Measurements from ENCODE around the gene WASF2. TPM values are rescaled to one million over a fixed set of nuclear protein-coding genes. Genes with fewer than 3 reads are reported as not detected.

The WASF2 gene
- total RNA-seq, 1 experiment from 2014 or later: 65.9 TPM

DNA sequence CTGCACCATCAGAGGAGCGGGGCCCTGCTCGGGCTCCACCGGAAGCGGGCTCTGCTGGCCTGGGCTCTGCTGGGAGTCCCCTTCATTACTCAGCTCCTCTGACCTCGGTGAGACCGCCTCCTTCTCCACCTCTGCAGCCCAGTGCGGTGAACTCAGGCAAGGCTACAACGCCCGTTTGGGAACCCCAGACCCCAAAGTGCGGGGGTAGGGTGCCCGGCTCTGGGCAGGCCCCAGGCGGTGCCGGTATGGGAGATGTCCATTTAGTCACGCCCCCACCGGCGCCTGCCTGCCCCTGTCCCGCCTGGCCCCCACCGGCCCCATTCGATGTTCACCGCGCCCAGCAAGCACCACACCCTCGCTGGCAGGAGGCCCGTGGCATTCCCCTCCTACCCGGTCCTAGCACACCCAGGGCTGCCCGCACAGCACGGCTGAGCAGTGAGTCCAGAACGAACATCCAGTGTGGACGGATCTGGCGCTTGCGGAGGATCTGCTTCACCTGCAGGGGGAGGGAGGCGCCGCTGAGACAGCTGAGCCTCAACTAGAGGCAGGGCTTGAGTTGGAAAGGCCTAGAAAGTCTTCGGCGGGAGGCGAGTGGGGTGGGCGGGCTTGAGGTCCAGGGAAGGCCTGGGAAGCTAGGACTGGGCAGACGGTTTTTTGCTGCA, 133.2 kb downstream of the WASF2 start:
- peaks cover 13% of the 10 kb centered on the region for H3K23me2 ChIP-seq (ENCODE audit: insufficient read length, low read depth, low read length, poor library complexity, severe bottlenecking)
- H4K8ac ChIP-seq (replicated peaks; ENCODE audit: insufficient read length, low read depth, low read length): no peak overlapping the region
- no peak overlapping the region for H2BK20ac ChIP-seq (ENCODE audit: low read depth, low read length, poor library complexity, severe bottlenecking)
- H3K27me3 ChIP-seq (ENCODE audit: insufficient read depth, low read length): peaks cover 18% of the 10 kb centered on the region; the same call in 1 of the 2 replicates
- no peak overlapping the region for H4K91ac ChIP-seq (ENCODE audit: insufficient read length, low read depth, low read length)
- no peak overlapping the region for H2BK5ac ChIP-seq (ENCODE audit: insufficient read length, low read length)
- no peak overlapping the region for H2BK12ac ChIP-seq (ENCODE audit: insufficient read length, low read depth, low read length)
- no peak overlapping the region for H2AFZ ChIP-seq (ENCODE audit: low read length)
- Mint-ChIP-seq H3K36me3 (ENCODE audit: insufficient read depth in 1 of 3, low read depth in 3 of 3) (peaks cover 0 to 13% (median 3%) of the 10 kb centered on the region in 3 experiments; a peak in 4 of 7 replicates), H3K27ac (no peak overlapping the region), H3K4me1 (peaks cover 13 to 30% of the 10 kb centered on the region in 2 experiments), H3K4me3 (peak overlapping the region in 1 of 2 experiments; percentile 23; a peak in 2 of 5 replicates), H3K27me3 (ENCODE audit: low read depth) (peaks cover 54% of the 10 kb centered on the region), H3K9me3 (no peaks in the 10 kb centered on the region; a peak in 1 of 5 replicates)
- no peak overlapping the region for H3K23ac ChIP-seq (ENCODE audit: insufficient read length, low read depth, low read length)
- no peak overlapping the region for H3K18ac ChIP-seq (ENCODE audit: insufficient read length, low read depth, low read length)
- H2BK15ac ChIP-seq (ENCODE audit: low read depth, low read length): no peak overlapping the region
- H3K56ac ChIP-seq (ENCODE audit: insufficient read length, low read depth, low read length): no peak overlapping the region
- no peaks in the 10 kb centered on the region for H3K79me2 ChIP-seq (ENCODE audit: insufficient read depth, low read length)
- no peak overlapping the region for H2AK5ac ChIP-seq (ENCODE audit: insufficient read length, low read length)
- H3K4ac ChIP-seq (ENCODE audit: low read depth, low read length): no peak overlapping the region
- H3K4me2 ChIP-seq (ENCODE audit: insufficient read depth, insufficient read length, low read length): peak overlapping the region; percentile 23
- H2BK120ac ChIP-seq (ENCODE audit: low read depth, low read length, poor library complexity, severe bottlenecking): no peak overlapping the region
- H3K79me1 ChIP-seq (ENCODE audit: insufficient read depth, low read depth, low read length, poor library complexity, severe bottlenecking): no peaks in the 10 kb centered on the region
- H3K9ac ChIP-seq (ENCODE audit: extremely low read depth, insufficient read length, low read length): no peak overlapping the region
- WGBS (ENCODE audit: extremely low coverage, insufficient read length, low lambda C conversion rate): no CpG with 5 or more reads among the region's 37 CpGs
- H3K27ac ChIP-seq (ENCODE audit: insufficient read length, low read depth, low read length): no peak overlapping the region
- TF ChIP-seq, protein P1, sequence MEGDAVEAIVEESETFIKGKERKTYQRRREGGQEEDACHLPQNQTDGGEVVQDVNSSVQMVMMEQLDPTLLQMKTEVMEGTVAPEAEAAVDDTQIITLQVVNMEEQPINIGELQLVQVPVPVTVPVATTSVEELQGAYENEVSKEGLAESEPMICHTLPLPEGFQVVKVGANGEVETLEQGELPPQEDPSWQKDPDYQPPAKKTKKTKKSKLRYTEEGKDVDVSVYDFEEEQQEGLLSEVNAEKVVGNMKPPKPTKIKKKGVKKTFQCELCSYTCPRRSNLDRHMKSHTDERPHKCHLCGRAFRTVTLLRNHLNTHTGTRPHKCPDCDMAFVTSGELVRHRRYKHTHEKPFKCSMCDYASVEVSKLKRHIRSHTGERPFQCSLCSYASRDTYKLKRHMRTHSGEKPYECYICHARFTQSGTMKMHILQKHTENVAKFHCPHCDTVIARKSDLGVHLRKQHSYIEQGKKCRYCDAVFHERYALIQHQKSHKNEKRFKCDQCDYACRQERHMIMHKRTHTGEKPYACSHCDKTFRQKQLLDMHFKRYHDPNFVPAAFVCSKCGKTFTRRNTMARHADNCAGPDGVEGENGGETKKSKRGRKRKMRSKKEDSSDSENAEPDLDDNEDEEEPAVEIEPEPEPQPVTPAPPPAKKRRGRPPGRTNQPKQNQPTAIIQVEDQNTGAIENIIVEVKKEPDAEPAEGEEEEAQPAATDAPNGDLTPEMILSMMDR (conservative IDR thresholded peaks at IDR 0.05): no peak; the same call in 2 of the 3 replicates
- H3K9me3 ChIP-seq (ENCODE audit: control insufficient read depth, low read depth, low read length): no peaks in the 10 kb centered on the region
- no peak overlapping the region for H4K5ac ChIP-seq (ENCODE audit: insufficient read length, low read depth, low read length)
- H3T11ph ChIP-seq (ENCODE audit: low read length): no peak overlapping the region
- DNase-seq: peak; percentile 71
- peaks cover 3% of the 10 kb centered on the region; the same call in 1 of the 2 replicates for H3K4me1 ChIP-seq (ENCODE audit: insufficient read depth, low read length)
- peaks cover 4% of the 10 kb centered on the region for H4K20me1 ChIP-seq (ENCODE audit: control insufficient read depth, insufficient read depth, insufficient read length)
- no peak overlapping the region for H3K14ac ChIP-seq (ENCODE audit: insufficient read depth, low read length)
